Adrenal gland (tissue), 12 donors: ENCODE results near the gene SGIP1. TPM values are rescaled to one million over a fixed set of nuclear protein-coding genes. Genes with fewer than 3 reads are reported as not detected.
"Not testable (repeated sequence)": the region's sequence is repeated elsewhere in the genome, so short reads cannot be mapped to it uniquely, and the experiment has no call there.

Experiments
- DNase-seq, 7 donors: peaks; one replicate each; pipeline ENCODE4 v3.0.0-alpha.2; 2019 to 2020
- H3K27ac ChIP-seq, 5 donors: fragments of 200-600 bp; sonication (generic) in 4 of 5; 1 replicate in 3 of 5; 2 replicates in 2 of 5; pipeline versions ENCODE4 v1.5.1 to v1.8.0; 2016 to 2020; ENCODE audit warnings: mild to moderate bottlenecking in 1 of 5
- H3K27me3 ChIP-seq: fragments of 200-600 bp; 2 replicates; pipeline ENCODE4 v1.8.0; 2021
- H3K36me3 ChIP-seq, 2 donors: fragments of 200-600 bp; replicated peaks in 1 of 2; 1 replicate in 1 of 2; 2 replicates in 1 of 2; pipeline versions ENCODE4 v1.5.1 to v1.8.0; 2018 to 2022
- H3K4me1 ChIP-seq, 2 donors: fragments of 200-600 bp; replicated peaks in 1 of 2; 1 replicate in 1 of 2; 2 replicates in 1 of 2; pipeline versions ENCODE4 v1.5.1 to v1.8.0; 2018 to 2021
- H3K4me3 ChIP-seq, 4 donors: fragments of 200-600 bp; sonication (generic) in 3 of 4; one replicate each; pipeline ENCODE4 v1.5.1; 2016 to 2018
- H3K9me3 ChIP-seq, 3 donors: fragments of 200-600 bp; sonication (generic) in 1 of 3; replicated peaks in 1 of 3; 1 replicate in 2 of 3; 2 replicates in 1 of 3; pipeline versions ENCODE4 v1.5.1 to v1.8.0; 2016 to 2021
- CTCF ChIP-seq, 6 experiments: fragments of 450-650 bp in 4 of 6; fragments of 200-600 bp in 2 of 6; sonication (generic) in 1 of 6; IDR thresholded peaks; 1 replicate in 5 of 6; 2 replicates in 1 of 6; pipeline versions ENCODE4 v1.5.1 to v1.8.0; 2016 to 2021; ENCODE audit warnings: antibody characterized with exemption in 6 of 6, mild to moderate bottlenecking in 2 of 6, moderate library complexity in 1 of 6
- POLR2A ChIP-seq, 2 donors: fragments of 450-650 bp; IDR thresholded peaks; one replicate each; pipeline ENCODE4 v1.6.1; 2017; ENCODE audit warnings: antibody characterized with exemption in 2 of 2, mild to moderate bottlenecking in 2 of 2, moderate library complexity in 1 of 2
- WGBS, 4 donors: extraction: QIAGEN DNeasy Blood & Tissue Kit in 2 of 4; methylation state at CpG; one replicate each; pipeline versions ENCODE4 v1.1.5 to v1.1.7; 2013 to 2017; 5-methylcytosine and 5-hydroxymethylcytosine counted together
- intact Hi-C, 2 donors: fragments of 100-400 bp; cut with DNase I; formaldehyde crosslinking; loops; one replicate each; pipeline versions ENCODE4 v1.14.1 to v1.15.0; 2022 to 2023
- polyA plus RNA-seq, 3 donors: library from polyadenylated mRNA; stranded (reverse); fragments of 200-250 nt in 2 of 3; fragments of 350-450 nt in 1 of 3; fragmentation: Illumina TruSeq in 1 of 3; extraction: RNeasy Lipid Tissue Mini Kit (QIAGEN cat#74804) in 1 of 3; gene quantifications; one replicate each; pipeline ENCODE4 v1.2.3, GENCODE V29; 2013 to 2014
- total RNA-seq, 9 donors: library from RNA; depleted of rRNA in 4 of 9; stranded (reverse); fragments of >200 nt in 4 of 9; fragments of 120-200 nt in 1 of 9; fragmentation: NEBNext Ultra II Directional in 1 of 9; extraction: Animal tissue kit (Norgen Biotek cat#: 25700) in 1 of 9; gene quantifications; one replicate each; pipeline versions ENCODE4 v1.1.0 to v1.2.4, GENCODE V29; 2013 to 2023
- donor health status: healthy with polysubstance abuse.
- donor health status: Bipolar disorder and iron deficiency.
- donor health status: DM: yes; HTN: yes; CAD: no.
- donor health status: DM: no; HTN: no; CAD: no.
- donor health status: DM: no; HTN: no; CAD: no.
- donor health status: DM: yes; HTN: yes; CAD: no.

SGIP1 gene
- total and polyA plus RNA-seq, 12 donors, result 0.52 to 8.4 (median 1.9) TPM; not detected in 1

DNA sequence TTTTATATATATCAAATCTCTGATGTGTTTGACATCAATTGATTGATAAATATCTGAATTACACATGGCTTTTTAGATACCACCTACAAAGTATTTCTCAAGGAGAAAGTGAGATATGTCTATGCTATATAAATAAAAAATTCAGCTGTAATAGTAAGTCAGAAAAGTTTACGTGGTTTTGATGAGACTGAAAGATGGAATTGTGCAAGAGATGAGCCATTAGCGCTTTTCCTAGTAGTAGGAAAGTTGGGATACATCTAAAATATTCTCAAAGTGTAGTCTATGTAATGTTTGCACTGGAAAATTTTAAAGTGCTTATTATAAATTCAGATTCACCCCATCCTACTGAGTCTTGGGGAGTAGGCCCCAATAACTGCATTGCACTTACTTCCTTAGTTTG lies 49.1 kb downstream of the SGIP1 start:
- Histone ChIP-seq H3K27me3 (no peaks in the 10 kb centered on the region), H3K9me3 (no peaks in the 10 kb centered on the region), H3K4me3 (no peak overlapping the region), H3K36me3 (no peaks in the 10 kb centered on the region), H3K4me1 (no peaks in the 10 kb centered on the region), H3K27ac (no peak overlapping the region)
- no peak for DNase-seq
- intact Hi-C loops, result no loop called here
- WGBS, 4 donors, result 80 to 91% (median 84%) methylated on average over 2 of the region's 2 CpGs
- no peak for TF ChIP-seq CTCF (IDR thresholded peaks at IDR 0.05)
- no peak for TF ChIP-seq POLR2A (IDR thresholded peaks at IDR 0.05)

DNA sequence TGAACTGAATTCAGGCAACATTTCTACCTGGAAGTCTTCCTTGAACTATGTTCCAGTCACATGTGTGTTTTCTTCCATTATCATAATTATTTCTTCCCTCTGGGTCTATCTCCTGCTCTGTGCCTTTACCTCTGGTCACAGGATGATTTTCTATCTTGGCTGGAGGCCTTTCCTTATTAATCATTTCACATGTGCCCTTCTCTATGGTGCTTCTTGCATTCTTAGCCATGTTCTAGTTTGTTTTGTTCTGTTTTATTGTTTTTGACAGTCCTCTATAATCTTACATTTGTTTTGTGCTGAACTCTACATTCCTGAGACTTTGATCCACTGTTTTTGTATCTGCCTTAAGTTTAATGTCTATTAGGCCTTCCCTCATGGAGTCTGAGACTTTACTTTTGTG lies 51.0 kb downstream of the SGIP1 start:
- Histone ChIP-seq H3K4me3 (no peak overlapping the region), H3K4me1 (no peaks in the 10 kb centered on the region), H3K9me3 (no peaks in the 10 kb centered on the region), H3K27me3 (no peaks in the 10 kb centered on the region), H3K36me3 (no peaks in the 10 kb centered on the region), H3K27ac (no peak overlapping the region)
- no peak for TF ChIP-seq CTCF (IDR thresholded peaks at IDR 0.05)
- no peak for TF ChIP-seq POLR2A (IDR thresholded peaks at IDR 0.05)
- intact Hi-C loops, result no loop called here
- DNase-seq, result no peak

- H3K27me3 ChIP-seq, result no peaks in the 10 kb centered on the region
- no peak for DNase-seq
- H3K36me3 ChIP-seq, result no peaks in the 10 kb centered on the region
- no peaks in the 10 kb centered on the region for H3K4me1 ChIP-seq
- no peaks in the 10 kb centered on the region for H3K9me3 ChIP-seq
- no peak overlapping the region for H3K27ac ChIP-seq
- H3K4me3 ChIP-seq, result no peak overlapping the region
- intact Hi-C loops, result no loop called here
- no peak for TF ChIP-seq CTCF (IDR thresholded peaks at IDR 0.05)
- TF ChIP-seq POLR2A (IDR thresholded peaks at IDR 0.05), result no peak
Measured at GRCh38 chr1:66589326-66589725, 55.4 kb downstream of the SGIP1 start.

DNA sequence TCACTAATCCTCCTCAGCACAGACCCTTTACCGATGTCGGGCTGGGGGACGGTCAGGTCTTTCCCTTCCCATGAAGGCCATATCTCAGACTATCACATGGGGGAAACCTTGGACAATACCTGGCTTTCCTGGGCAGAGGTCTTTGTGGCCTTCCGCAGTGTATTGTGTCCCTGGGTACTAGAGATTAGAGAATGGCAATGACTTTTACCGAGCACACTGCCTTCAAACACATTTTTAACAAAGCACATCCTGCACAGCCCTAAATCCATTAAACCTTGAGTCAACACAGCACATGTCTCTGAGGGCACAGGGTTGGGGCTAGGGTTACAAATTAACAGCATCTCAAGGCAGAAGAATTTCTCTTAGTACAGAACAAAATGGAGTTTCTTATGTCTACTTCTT lies 58.2 kb downstream of the SGIP1 start:
- H3K36me3 ChIP-seq, H3K27ac ChIP-seq, H3K4me1 ChIP-seq, intact Hi-C loops, DNase-seq, H3K27me3 ChIP-seq, H3K9me3 ChIP-seq, H3K4me3 ChIP-seq: not testable (repeated sequence)
- WGBS, 4 donors, result 44 to 71% (median 58%) methylated on average over 5 of the region's 5 CpGs

DNA sequence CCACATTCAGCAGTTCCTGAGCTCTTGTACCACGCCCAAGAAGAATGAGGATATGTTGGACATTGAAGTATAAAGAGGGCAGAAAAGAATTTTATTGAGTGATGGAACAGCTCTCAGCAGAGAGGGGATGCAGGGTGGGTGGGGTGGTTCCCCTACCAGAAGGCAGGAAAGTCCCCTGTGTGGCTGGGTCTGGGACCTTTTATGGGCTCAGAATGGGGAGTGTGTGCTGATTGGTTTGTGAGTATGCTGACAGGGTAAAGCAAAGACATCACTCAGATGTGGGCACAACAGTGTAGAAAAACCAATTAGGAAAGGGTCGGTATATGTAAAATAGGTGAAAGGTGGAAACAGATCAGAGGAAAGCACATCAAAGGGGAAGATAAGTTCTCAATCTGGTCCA lies 62.2 kb downstream of the SGIP1 start:
- no peaks in the 10 kb centered on the region for H3K4me1 ChIP-seq
- H3K4me3 ChIP-seq, result no peak overlapping the region
- no peaks in the 10 kb centered on the region for H3K9me3 ChIP-seq
- no peaks in the 10 kb centered on the region for H3K27me3 ChIP-seq
- intact Hi-C loops, result no loop called here
- H3K27ac ChIP-seq, result no peak overlapping the region
- no peaks in the 10 kb centered on the region for H3K36me3 ChIP-seq
- TF ChIP-seq CTCF (IDR thresholded peaks at IDR 0.05), result no peak
- no peak for TF ChIP-seq POLR2A (IDR thresholded peaks at IDR 0.05)
- 87 to 97% (median 87%) methylated on average over 2 of the region's 2 CpGs for WGBS, 4 donors
- no peak for DNase-seq
